ENCODE data around the gene BRICD5.
"Not testable (repeated sequence)": the region's sequence is repeated elsewhere in the genome, so short reads cannot be mapped to it uniquely, and the experiment has no call there.

The BRICD5 gene

GRCh38 chr16:2210386-2211365, at the start of gene BRICD5:
BRICD5 (minus strand) TSS chr16:2210863; CDS start chr16:2210833, 30 bp downstream.
- TF ChIP-seq ZFX (IDR thresholded peaks at IDR 0.05; ENCODE audit: borderline replicate concordance) (no peak), CTCF (IDR thresholded peaks at IDR 0.05) (no peak)
- H3K27ac ChIP-seq = peak within 1 kb of the TSS; percentile 99

- H3K27ac ChIP-seq = no peak overlapping the region
- TF ChIP-seq CTCF (IDR thresholded peaks at IDR 0.05) (no peak), ZFX (IDR thresholded peaks at IDR 0.05; ENCODE audit: borderline replicate concordance) (no peak)
Observed at GRCh38 chr16:2260250-2260649, 49.6 kb upstream of the BRICD5 start.

GRCh38 chr16:2258530-2258929, 47.9 kb upstream of the BRICD5 start:
- H3K27ac ChIP-seq = not testable (repeated sequence)

- TF ChIP-seq ZFX (IDR thresholded peaks at IDR 0.05; ENCODE audit: borderline replicate concordance) (no peak), CTCF (IDR thresholded peaks at IDR 0.05) (no peak)
- no peak overlapping the region for H3K27ac ChIP-seq
Observed at GRCh38 chr16:2257726-2258125, 47.1 kb upstream of the BRICD5 start.

GRCh38 chr16:2256531-2257140, 46.0 kb upstream of the BRICD5 start:
- TF ChIP-seq CTCF (IDR thresholded peaks at IDR 0.05) (no peak), ZFX (IDR thresholded peaks at IDR 0.05; ENCODE audit: borderline replicate concordance) (no peak)
- no peak overlapping the region for H3K27ac ChIP-seq

GRCh38 chr16:2253293-2253692, 42.6 kb upstream of the BRICD5 start:
- TF ChIP-seq CTCF (IDR thresholded peaks at IDR 0.05) (no peak), ZFX (IDR thresholded peaks at IDR 0.05; ENCODE audit: borderline replicate concordance) (no peak)
- H3K27ac ChIP-seq = peak overlapping the region; percentile 99

GRCh38 chr16:2252806-2253148, 42.1 kb upstream of the BRICD5 start:
- H3K27ac ChIP-seq = peak overlapping the region; percentile 99
- TF ChIP-seq ZFX (IDR thresholded peaks at IDR 0.05; ENCODE audit: borderline replicate concordance) (no peak), CTCF (IDR thresholded peaks at IDR 0.05) (no peak)
